C4-2B (cell line): ENCODE measurements around the gene MTURN.

ENCODE experiments used
- H3K27ac ChIP-seq: fragments of 450-650 bp; 2 replicates; pipeline ENCODE4 v1.5.1; 2017
- ZFX ChIP-seq: fragments of 450-650 bp; IDR thresholded peaks from 2 replicates; pipeline ENCODE4 v1.6.1; 2017
- TF ChIP-seq, protein P1 (sequence below): fragments of 450-650 bp; conservative IDR thresholded peaks from 2 replicates; pipeline ENCODE4 v1.5.1; 2017; ENCODE audit warnings: mild to moderate bottlenecking

Gene MTURN

DNA sequence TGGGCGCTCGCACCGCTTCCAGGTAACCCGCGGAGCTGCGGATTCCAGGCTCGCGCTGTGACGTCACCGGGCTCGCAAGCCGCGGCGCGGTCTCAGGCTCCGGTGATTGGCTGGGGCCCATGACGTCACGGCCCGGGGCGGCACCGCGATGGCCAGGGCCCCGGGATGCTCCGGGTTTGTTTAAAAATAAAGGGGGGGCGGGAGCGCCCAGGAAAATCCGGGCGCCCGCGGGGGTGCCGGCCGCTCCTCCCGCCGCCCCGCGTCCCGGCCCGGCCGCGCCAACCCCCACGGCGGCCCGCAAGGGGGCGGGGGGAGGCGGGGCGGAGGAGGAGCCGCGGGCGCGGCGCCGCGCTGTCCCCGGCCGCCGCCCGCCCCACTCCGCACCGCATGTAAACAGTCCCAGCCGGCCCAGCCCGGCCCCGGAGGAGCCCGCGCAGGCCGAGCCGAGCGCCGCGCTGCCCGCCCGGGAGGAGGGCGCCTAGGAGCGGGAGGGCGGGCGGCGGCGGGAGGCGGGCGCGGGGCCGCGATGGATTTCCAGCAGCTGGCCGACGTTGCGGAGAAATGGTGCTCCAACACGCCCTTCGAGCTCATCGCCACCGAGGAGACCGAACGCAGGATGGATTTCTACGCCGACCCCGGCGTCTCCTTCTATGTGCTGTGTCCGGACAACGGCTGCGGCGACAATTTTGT is at the start of gene MTURN:
TSS of gene MTURN (plus strand) at position 376 of the 690 bp plus-strand sequence. CDS start at position 527, 151 bp downstream.
- H3K27ac ChIP-seq, result peak within 1 kb of the TSS; percentile 65
- TF ChIP-seq, protein P1, sequence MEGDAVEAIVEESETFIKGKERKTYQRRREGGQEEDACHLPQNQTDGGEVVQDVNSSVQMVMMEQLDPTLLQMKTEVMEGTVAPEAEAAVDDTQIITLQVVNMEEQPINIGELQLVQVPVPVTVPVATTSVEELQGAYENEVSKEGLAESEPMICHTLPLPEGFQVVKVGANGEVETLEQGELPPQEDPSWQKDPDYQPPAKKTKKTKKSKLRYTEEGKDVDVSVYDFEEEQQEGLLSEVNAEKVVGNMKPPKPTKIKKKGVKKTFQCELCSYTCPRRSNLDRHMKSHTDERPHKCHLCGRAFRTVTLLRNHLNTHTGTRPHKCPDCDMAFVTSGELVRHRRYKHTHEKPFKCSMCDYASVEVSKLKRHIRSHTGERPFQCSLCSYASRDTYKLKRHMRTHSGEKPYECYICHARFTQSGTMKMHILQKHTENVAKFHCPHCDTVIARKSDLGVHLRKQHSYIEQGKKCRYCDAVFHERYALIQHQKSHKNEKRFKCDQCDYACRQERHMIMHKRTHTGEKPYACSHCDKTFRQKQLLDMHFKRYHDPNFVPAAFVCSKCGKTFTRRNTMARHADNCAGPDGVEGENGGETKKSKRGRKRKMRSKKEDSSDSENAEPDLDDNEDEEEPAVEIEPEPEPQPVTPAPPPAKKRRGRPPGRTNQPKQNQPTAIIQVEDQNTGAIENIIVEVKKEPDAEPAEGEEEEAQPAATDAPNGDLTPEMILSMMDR, result no peak
- TF ChIP-seq ZFX, result peak; percentile 43; the same call in 1 of the 2 replicates

DNA sequence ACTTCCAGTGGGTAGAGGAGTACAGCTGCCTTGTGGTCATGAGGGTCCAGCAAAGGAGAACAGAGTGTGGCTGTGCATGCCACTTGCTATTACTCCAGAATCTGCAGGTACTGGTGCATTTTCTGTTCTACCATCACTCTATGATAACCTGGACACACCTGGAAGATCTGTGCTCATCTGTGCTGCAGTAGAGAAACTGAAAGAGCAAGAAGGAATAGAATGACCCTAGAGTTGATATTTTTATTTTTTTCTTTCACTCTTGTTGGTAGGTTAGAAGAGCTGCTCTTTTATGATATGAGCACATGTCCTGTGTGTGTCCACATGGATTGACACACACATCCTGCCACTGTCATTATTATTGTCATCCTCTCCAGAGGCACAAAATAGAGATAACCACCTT is 48.3 kb upstream of the MTURN start:
- no peak for TF ChIP-seq ZFX
- TF ChIP-seq, protein P1, result no peak
- H3K27ac ChIP-seq, result no peak overlapping the region

DNA sequence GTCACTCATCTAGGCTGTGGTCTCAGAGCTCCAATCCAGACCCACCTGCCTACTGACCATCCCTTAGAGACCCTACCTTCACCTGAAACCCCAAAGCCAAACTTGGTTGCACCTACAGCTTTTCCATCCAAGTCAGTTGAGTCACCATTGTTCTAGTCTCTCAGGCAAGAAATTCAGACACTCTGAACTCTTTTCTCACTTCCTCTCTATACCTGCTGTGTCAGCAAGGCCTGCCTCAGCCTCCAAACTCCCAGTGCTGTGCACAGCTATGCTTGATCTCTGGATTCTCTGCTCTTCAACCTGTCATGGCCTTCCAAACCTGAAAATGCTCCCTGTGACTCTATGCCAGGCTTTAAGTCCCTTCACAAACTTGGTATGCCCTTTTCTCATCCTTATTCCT is 47.4 kb upstream of the MTURN start:
- H3K27ac ChIP-seq, result no peak overlapping the region
- TF ChIP-seq, protein P1, result no peak
- TF ChIP-seq ZFX, result no peak

DNA sequence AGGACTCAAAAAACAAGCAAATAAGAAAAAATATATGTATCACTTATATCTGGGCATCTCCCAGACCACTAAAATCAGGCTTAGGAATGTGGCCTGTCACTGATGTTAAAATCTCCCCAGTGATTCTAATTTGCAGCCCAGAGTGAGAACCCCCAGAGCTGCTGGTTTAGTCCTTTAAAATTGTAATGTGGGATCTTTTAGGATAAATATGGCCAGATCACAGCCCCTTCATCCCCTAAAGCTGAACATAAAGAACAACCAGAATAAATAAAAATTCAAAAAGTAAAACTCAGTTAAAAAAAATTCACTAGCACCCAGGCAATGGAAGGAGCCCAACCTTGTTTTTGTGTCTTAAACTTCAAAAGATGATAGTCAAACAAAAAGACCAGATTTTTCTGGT is 46.4 kb upstream of the MTURN start:
- H3K27ac ChIP-seq, result no peak overlapping the region
- TF ChIP-seq, protein P1, result no peak
- no peak for TF ChIP-seq ZFX

DNA sequence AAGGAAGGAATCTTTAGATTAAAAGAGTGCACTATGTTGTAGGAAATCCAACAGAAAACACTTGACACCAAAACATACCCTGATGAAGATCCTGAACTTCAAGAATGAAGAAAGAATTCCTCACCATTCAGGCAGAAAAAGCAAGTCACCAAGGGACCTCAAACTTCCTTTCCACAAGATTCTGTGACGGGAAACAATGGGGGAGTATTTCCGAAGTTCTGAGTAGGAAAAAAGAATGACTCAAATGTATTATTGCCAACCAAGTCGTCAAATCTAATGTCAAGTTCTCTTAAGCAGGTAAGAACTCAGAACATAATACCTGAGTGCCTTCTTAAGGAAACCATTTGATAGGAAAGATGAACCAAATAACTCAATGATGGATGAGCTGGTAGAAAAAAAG is 44.7 kb upstream of the MTURN start:
- TF ChIP-seq, protein P1, result no peak
- TF ChIP-seq ZFX, result no peak
- H3K27ac ChIP-seq, result no peak overlapping the region

DNA sequence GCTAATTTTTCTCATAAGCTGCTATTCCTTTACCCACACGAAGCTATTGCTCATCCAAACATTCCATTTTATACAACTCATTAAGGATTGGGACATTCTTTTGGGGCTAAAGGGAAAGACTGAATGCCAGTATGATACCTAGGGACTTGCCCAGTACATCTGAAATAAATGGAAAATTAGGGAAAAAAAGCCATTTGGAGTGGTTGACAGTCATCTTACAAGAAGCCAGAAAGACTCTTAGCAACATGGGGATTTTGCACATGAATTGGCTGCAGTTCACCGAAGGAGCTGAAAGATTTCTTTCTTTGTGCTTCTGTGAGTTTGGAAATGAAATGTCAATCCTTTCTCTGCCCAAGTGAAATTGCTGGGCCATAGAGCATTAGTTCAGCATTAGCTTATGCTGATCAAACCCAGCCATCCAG is 43.3 kb upstream of the MTURN start:
- TF ChIP-seq, protein P1, result no peak
- no peak for TF ChIP-seq ZFX
- H3K27ac ChIP-seq, result no peak overlapping the region

DNA sequence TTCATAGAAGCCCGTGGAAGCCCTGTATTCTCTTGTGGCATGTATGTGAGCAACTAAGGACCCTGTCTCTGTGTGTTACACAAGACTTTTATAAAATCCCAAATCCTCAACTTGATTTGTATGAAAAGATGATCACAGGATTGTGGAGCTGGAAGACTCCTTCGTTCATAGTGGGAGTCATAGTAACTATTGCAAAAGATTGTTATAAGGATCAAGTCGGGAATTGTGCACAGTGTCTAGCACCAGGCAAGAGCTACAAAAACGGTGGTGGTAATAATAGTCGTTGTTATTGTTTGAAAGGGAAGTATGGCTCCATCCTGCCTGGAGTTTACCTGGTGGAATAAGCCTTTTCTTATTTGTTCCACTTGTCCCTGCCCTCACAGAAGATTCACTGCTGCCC is 42.8 kb upstream of the MTURN start:
- no peak overlapping the region for H3K27ac ChIP-seq
- no peak for TF ChIP-seq ZFX
- TF ChIP-seq, protein P1, result no peak
